GM12865 (cell line): ENCODE results near the gene ZSCAN26.

ENCODE experiments used
- DNase-seq: peaks from one replicate; pipeline ENCODE4 v3.0.0; 2010; ENCODE audit warnings: low read depth
- H3K4me3 ChIP-seq: 2 replicates; pipeline ENCODE4 v1.5.1; 2011; ENCODE audit warnings: mild to moderate bottlenecking, low read depth, low read length, control low read depth
- CTCF ChIP-seq: IDR thresholded peaks from 2 replicates; pipeline ENCODE4 v1.5.1; 2011; ENCODE audit warnings: low read length, control low read depth, low read depth, inconsistent platforms; ENCODE audit not compliant: insufficient read depth; ENCODE audit errors: missing control alignments

ZSCAN26 gene

GRCh38 chr6:28266962-28267694, at the start of gene ZSCAN26:
Gene ZSCAN26 (plus strand): TSS chr6:28267143. CDS start chr6:28271920, 4,777 bp downstream.
- H3K4me3 ChIP-seq = peak within 1 kb of the TSS; percentile 93
- no peak for TF ChIP-seq CTCF
- peak; percentile 94 for DNase-seq

GRCh38 chr6:28217890-28218289, 49.1 kb upstream of the ZSCAN26 start:
- H3K4me3 ChIP-seq = peak overlapping the region; percentile 79

GRCh38 chr6:28218312-28219248, 48.4 kb upstream of the ZSCAN26 start:
- DNase-seq = peak; percentile 83
- TF ChIP-seq CTCF = no peak
- peak overlapping the region; percentile 79 for H3K4me3 ChIP-seq

More at GRCh38 chr6:28217890-28218289, 49.1 kb upstream of the ZSCAN26 start:
- no peak for TF ChIP-seq CTCF
- DNase-seq = no peak

- no peak for TF ChIP-seq CTCF
- DNase-seq = no peak
- no peak overlapping the region for H3K4me3 ChIP-seq
These were observed 46.4 kb upstream of the ZSCAN26 start for GRCh38 chr6:28220257-28221133.

- H3K4me3 ChIP-seq = peak overlapping the region; percentile 89
- no peak for TF ChIP-seq CTCF
- DNase-seq = no peak
These were observed 42.5 kb upstream of the ZSCAN26 start for GRCh38 chr6:28224131-28225055.
